Sigmoid colon (tissue), 4 donors: Measurements from ENCODE around the gene HEPACAM2.
A peak's percentile ranks its signal among the peaks of the same experiment; 100 is the strongest.

Source experiments
- EP300 ChIP-seq, 4 donors: sonication (generic); formaldehyde crosslinking; IDR thresholded peaks; one replicate each; pipeline ENCODE4 v1.6.1; 2017; ENCODE audit warnings: antibody characterized with exemption in 4 of 4
- POLR2A ChIP-seq, 2 donors: fragments of 450-650 bp; IDR thresholded peaks; one replicate each; pipeline ENCODE4 v1.6.1; 2016; ENCODE audit warnings: antibody characterized with exemption in 2 of 2, mild to moderate bottlenecking in 2 of 2, moderate library complexity in 2 of 2
- POLR2AphosphoS5 ChIP-seq, 4 donors: sonication (generic); formaldehyde crosslinking; IDR thresholded peaks; one replicate each; pipeline ENCODE4 v1.6.1; 2017; ENCODE audit warnings: antibody characterized with exemption in 4 of 4
- TF ChIP-seq, protein P1 (sequence below), 4 experiments: fragments of 450-650 bp in 3 of 4; fragments of 200-600 bp in 1 of 4; IDR thresholded peaks; one replicate each; pipeline ENCODE4 v1.5.1; 2016 to 2019; ENCODE audit warnings: antibody characterized with exemption in 4 of 4, mild to moderate bottlenecking in 3 of 4, moderate library complexity in 2 of 4

DNA sequence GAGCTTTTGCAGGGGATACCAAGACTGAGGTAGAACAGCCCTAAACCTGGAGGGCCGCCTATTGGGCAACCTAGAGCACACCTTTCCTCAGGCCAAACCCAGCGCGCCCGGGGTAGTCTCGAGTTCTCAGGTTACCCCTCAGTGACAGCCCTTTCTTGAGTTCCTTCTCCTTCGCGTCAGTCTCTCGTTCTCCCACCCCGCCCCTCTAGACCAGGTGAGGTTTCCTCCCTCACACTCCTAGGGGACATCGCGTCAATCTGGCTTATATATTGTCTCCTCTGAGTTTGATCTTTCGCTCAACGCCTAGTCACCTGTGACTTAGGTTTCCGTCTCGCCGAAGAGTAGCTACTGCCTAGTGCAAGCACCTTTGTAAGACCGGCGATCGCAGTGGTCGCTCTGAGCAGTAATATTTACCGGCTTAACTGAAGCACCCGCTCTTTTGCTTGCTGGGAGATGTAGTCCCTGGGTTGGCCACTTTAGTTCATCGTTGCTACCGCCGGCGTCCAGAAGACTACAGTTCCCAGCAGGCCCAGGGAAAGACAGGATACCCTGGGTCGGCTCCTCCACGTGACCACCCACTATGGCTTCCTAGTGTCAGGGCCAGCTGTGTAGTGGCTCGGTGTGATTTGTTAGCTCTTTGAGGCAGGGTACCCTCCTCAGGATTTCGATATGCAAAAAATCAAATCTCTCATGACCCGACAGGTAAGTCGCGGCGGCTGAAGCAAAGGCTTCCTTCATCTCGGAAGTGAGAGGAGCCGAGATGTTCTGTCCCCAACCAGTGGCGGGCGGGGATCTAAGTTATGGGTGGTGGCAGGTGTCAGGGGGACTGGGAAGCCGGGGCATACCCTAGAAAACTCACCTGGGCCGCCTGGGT lies 5.8 kb upstream of the HEPACAM2 start, which contains the start of gene VPS50:
- peak; percentile 22 to 64 (median 42) for TF ChIP-seq POLR2AphosphoS5 (IDR thresholded peaks at IDR 0.05)
- TF ChIP-seq, protein P1, sequence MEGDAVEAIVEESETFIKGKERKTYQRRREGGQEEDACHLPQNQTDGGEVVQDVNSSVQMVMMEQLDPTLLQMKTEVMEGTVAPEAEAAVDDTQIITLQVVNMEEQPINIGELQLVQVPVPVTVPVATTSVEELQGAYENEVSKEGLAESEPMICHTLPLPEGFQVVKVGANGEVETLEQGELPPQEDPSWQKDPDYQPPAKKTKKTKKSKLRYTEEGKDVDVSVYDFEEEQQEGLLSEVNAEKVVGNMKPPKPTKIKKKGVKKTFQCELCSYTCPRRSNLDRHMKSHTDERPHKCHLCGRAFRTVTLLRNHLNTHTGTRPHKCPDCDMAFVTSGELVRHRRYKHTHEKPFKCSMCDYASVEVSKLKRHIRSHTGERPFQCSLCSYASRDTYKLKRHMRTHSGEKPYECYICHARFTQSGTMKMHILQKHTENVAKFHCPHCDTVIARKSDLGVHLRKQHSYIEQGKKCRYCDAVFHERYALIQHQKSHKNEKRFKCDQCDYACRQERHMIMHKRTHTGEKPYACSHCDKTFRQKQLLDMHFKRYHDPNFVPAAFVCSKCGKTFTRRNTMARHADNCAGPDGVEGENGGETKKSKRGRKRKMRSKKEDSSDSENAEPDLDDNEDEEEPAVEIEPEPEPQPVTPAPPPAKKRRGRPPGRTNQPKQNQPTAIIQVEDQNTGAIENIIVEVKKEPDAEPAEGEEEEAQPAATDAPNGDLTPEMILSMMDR (IDR thresholded peaks at IDR 0.05) = peak in 1 of 4 experiments; percentile 28
- no peak for TF ChIP-seq POLR2A (IDR thresholded peaks at IDR 0.05)
- no peak for TF ChIP-seq EP300 (IDR thresholded peaks at IDR 0.05)
